ENCODE measurements around the gene PCNX1.
"Not testable (repeated sequence)": the region's sequence is repeated elsewhere in the genome, so short reads cannot be mapped to it uniquely, and the experiment has no call there.

The PCNX1 gene

GRCh38 chr14:71133296-71133695 is 226.0 kb downstream of the PCNX1 start:
- no peak for DNase-seq

GRCh38 chr14:71135496-71135895 is 228.2 kb downstream of the PCNX1 start:
- DNase-seq, result no peak

- no peak for DNase-seq
These were observed 228.7 kb downstream of the PCNX1 start for GRCh38 chr14:71135911-71136310.

DNA sequence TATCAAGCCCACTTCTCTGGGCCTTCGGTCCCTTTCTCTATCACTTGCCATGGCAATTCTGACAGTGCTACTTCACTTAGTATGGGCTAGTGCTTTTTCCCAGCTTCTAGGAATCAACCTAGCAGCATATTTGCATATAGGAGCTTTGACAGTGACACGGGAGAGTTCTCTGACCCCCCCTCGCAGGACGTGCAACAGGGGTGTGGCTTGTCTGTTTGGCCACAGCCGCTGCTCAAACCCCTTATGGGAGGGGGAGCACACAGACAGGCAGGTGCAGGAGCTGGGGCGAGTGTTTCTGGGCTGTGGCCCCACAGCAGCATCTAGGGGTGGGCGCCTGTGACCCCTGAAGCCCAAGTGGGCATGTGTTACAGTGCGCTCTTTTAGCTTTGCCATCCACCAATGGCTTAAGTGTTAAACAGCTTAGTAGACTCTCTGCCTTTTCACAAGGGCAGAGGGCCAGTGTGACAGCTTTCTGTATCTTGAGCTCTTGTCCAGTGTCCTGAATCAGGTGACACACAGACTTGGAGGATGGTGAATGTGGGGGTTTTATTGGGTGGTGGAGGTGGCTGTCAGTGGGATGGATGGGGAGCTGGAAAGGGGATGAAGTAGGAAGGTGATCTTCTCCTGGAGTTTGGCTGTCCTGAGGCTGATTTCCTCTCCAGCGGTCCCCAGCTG is 229.3 kb downstream of the PCNX1 start:
- DNase-seq, result no peak

DNA sequence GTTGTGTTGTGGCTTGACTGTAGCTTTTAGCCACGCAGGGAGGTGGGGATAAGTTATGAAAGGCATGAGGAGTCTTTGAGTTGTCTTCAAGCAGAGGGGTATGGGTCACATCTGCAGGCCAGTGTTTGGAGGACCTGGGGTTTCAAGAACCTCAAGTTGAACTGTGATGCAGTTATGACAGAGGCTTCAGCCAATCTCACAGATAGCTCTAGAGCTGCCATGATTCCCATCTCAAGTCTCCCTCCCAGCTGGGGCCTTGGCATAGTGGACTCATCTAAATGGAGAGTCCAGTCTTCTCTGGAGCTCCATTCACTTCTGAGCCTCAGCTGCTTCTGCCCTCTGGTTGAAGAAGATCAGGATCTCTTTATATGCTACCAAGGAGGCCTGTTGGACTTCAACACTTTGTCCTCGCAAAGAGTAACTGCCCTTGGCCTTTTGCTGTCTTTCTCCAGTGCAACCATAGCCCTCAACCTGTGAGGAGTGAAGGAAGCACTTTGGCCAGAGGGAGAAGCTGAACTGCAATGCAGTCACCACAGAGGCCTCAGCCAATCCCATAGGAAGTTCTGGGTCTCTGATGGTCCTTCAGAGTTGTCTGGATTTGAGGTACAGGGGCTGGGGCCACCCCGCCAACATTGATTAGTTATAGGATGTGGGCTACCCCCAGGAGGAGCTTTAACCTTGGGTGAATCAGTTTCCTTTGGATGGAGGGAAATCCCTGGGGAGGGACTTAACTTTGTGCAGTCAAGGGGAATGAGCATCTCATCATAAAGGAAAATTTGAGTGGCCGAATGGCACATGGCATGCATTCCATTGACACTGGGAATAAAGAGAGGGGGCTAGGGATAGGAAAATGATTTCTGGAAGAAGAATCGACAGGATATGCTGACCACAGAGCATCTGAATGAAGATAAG is 230.5 kb downstream of the PCNX1 start:
- DNase-seq, result no peak

GRCh38 chr14:71138448-71139293 is 231.4 kb downstream of the PCNX1 start:
- peak; percentile 68 for DNase-seq

DNA sequence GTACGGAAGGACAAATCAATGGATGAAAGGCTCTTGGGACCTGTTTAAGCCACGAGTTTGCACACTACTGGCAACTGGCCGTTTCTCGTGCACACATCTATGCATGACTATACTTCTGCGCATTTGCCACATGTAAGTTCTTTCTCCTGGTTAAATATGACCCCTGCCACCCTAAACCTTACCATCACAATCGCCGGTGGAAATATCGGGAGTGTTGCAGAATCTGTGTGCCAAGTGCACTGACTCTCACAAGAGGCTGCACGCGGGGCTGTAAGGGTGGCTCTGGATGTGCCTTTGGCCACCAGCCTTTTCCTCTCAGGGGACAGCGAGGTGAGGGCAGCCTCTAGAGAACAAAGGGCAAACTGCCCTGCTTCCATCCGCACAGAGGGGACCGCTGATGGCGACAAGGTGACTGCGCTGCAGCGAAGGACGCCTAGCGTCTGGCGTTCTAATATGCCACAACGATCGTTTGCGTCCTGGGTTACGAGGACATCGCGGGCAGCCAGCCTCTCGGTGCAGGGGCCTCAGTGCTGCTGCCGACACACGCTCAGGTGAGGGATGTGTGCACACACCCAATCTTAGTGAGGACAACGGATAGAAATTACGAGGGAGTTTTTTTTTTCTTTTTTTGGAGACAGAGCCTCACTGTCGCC is 232.2 kb downstream of the PCNX1 start:
- DNase-seq, result no peak

DNA sequence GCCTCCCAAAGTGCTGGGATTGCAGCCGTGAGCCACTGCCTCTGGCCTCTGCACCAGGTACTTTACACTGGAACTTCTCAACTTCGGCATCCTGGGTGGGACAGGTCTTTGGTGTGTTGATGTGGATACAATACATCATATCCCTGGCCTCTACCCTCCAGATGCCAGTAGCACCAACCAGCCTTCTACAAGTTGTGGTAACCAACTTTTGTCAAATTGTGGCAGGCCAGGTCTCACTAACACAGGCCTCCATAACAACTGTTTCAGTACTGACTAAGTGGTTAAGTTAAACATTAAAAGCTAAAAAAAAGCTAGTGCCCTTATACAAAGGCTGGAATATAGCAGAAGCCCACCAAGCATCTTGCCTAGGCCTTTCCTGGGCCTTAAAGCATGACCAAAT is 232.9 kb downstream of the PCNX1 start:
- DNase-seq, result no peak

DNA sequence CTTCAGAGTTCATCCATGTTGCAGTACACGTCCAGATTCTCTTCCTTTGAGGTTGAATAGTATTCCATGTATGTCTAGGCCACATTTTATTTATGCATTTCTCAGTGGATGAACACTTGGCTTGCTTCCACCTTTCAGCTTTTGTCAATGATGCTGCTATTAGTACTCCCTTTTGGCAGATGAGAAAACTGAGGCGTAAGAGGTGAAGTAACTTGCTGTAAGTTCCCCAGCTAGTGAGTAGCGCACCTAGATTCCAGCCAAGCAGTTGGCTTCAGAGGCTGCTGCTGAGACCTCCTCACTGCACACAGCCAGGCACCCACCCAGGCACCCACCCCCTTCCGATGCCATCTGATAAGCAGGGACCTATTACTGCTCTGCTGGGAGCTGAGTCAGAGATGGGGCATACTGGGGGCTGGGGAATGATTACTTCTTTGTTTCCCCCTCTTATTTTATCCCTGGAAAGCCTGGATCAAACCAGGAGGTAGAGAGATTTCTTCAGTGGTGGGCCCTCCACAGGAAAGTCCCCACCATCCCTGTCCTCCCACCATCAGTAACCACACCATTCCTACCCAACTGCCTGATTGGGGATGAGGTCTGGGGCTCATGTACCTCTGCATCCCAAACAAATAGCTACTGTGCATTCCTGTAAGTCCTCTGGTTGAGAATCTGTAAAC is 234.6 kb downstream of the PCNX1 start:
- no peak for DNase-seq

DNA sequence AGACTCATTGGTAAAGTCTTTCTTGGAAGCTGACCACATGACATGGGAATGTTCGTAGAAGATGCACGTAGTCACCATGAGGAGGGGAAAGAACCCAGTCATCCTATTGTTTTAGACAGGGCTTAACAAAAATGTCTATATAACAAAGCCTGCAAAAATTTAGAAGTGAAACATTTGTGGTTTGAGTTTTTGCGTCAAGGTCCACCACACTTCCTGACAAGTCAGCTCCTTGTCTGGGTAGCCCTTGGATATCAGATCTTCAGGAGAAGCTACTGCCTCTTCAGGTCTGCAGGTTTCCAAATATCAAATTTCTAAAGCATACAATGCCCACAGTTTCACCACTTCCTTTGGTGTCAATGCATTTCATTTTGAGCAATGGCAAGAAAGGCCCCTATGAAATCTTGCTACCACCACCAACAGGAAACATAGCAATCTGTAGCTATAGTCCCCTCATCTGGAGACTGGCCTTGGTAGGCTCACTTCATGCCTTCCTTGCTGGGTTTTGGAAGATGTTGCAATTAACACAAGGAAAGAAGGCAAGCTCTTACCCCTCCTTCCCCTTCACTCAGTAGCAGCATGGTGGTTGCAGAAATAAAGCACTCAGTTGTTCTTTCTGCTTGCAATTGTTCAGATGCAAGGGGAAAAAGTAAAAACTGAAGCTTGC is 235.2 kb downstream of the PCNX1 start:
- peak; percentile 25 for DNase-seq

- DNase-seq, result peak; percentile 60
These were observed 236.4 kb downstream of the PCNX1 start for GRCh38 chr14:71143381-71144290.

- not testable (repeated sequence) for DNase-seq
These were observed 240.1 kb downstream of the PCNX1 start for GRCh38 chr14:71147335-71147734.

GRCh38 chr14:71148627-71149026 is 241.4 kb downstream of the PCNX1 start:
- DNase-seq, result no peak

DNA sequence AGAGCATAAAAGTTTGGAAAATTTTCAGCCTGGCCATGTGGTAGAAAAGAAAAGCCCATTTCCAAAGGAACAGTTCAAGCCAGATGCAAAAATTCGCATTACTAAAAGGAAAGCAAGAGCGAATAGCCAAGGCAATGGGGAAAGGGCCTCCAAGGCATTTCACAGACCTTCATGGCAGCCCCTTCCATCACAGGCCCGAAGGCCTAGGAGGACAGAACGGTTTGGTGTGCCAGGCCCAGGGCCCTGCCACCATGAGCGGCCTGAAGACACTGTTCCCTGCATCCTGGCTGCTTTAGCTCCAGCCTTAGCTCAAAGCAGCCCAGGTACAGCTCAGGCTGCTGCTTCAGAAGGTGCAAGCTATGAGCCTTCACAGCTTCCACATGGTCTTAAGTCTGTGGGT is 243.5 kb downstream of the PCNX1 start:
- DNase-seq, result no peak

- no peak for DNase-seq
These were observed 248.5 kb downstream of the PCNX1 start for GRCh38 chr14:71155743-71156142.

DNA sequence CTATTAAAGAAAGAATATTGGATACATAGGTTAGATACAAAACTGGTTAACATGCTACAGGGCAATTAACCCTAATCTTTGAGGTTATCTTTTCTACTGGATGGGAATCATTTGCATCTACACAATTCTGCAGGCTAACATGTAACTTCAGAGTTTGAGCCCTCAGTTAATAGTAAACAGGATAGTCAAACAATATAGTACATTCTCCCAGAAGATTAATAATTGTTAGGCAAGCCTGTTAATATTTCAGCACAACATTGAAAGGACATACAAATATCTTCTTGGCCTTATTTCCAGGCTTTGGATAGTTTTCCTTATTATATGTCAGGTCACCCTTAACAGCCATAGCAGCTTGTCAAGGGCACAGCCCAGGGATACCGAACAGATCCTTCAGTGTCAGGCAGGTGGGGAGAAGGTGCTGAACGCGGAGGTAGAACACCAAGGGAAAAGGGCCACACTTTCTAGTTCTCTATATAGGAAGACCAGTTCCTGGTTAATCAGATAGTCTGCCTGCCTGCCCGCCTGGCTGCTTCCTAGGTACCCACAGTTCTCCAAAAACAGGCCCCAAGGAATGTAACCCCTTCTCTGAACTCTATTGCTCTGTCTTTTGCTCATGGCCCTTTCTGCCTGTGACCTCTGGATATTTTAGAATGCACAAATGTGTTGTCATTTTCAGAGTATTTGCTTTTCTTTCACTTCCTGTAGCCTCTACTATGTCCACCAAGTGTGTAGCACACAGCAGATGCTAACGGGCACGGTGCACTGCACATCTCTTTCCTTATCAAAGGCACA is 256.0 kb downstream of the PCNX1 start:
- no peak for DNase-seq

- no peak for DNase-seq
These were observed 256.8 kb downstream of the PCNX1 start for GRCh38 chr14:71163842-71164629.

Data from stimulated activated CD4-positive, alpha-beta T cell treated with anti-CD3 and anti-CD28 coated beads, Interleukin-15, amount 100 ng/mL, for 24 hours (primary cell).